IMR-90 (cell line): ENCODE results near the gene TRAPPC2L. TPM values are rescaled to one million over a fixed set of nuclear protein-coding genes. Genes with fewer than 3 reads are reported as not detected.

Source experiments
- ATAC-seq: fragments of 200-7000 bp; cut with Tn5 transposase; 2 replicates; pipeline ENCODE4 v1.9.1; 2020; ENCODE audit warnings: low read depth, mild to moderate bottlenecking, moderate library complexity
- BruUV-seq: library from RNA; stranded (reverse); fragments of 400-500 nt; replicated peaks from 2 replicates; lab custom pipeline; 2021; lab: Mats Ljungman, UMichigan
- CTCF ChIA-PET: fragments of 300-600 bp; formaldehyde crosslinking; extraction: SDS; loops from one replicate; lab custom pipeline; 2021; ENCODE audit warnings: antibody characterized with exemption; lab: Yijun Ruan, JAX
- POLR2A ChIA-PET: fragments of 300-600 bp; sonication (Branson Sonifier 250); formaldehyde crosslinking; loops from one replicate; lab custom pipeline; 2022; ENCODE audit warnings: antibody characterized with exemption; ENCODE audit not compliant: unreplicated experiment; lab: Charles Lee
- DNase-seq: peaks from one replicate; pipeline ENCODE4 v3.0.0; 2013
- H2AFZ ChIP-seq: replicated peaks from 2 replicates; pipeline ENCODE3; 2013; ENCODE audit warnings: low read length, mild to moderate bottlenecking; ENCODE audit not compliant: poor library complexity
- H2AK5ac ChIP-seq: 2 replicates; pipeline ENCODE4 v1.6.1; 2013; ENCODE audit warnings: low read depth, low read length, inconsistent platforms
- H2AK9ac ChIP-seq: replicated peaks from 2 replicates; pipeline ENCODE3; 2013; ENCODE audit warnings: mild to moderate bottlenecking, low read depth, low read length, moderate library complexity; ENCODE audit not compliant: poor library complexity
- H2BK120ac ChIP-seq: 2 replicates; pipeline ENCODE4 v1.6.1; 2013; ENCODE audit warnings: low read depth, low read length, inconsistent platforms
- H2BK15ac ChIP-seq: 3 replicates; pipeline ENCODE4 v1.6.1; 2013; ENCODE audit warnings: low read depth, low read length, inconsistent platforms
- H2BK20ac ChIP-seq: 2 replicates; pipeline ENCODE4 v1.6.1; 2013; ENCODE audit warnings: low read depth, mild to moderate bottlenecking, inconsistent platforms, low read length, moderate library complexity
- H2BK5ac ChIP-seq: 2 replicates; pipeline ENCODE4 v1.6.1; 2013; ENCODE audit warnings: mild to moderate bottlenecking, low read depth, low read length, inconsistent platforms; ENCODE audit not compliant: poor library complexity, severe bottlenecking
- H3K14ac ChIP-seq: replicated peaks from 2 replicates; pipeline ENCODE4 v1.6.1; 2013; ENCODE audit warnings: low read depth, low read length, inconsistent platforms
- H3K18ac ChIP-seq: 2 replicates; pipeline ENCODE4 v1.6.1; 2013; ENCODE audit warnings: low read depth, low read length, control low read depth
- H3K23ac ChIP-seq: 2 replicates; pipeline ENCODE4 v1.6.1; 2013; ENCODE audit warnings: low read depth, low read length, inconsistent platforms
- H3K27ac ChIP-seq: 2 replicates; pipeline ENCODE4 v1.5.1; 2013; ENCODE audit warnings: mild to moderate bottlenecking, control low read depth, low read length; ENCODE audit not compliant: insufficient read depth
- H3K27me3 ChIP-seq: 2 replicates; pipeline ENCODE4 v1.6.1; 2013; ENCODE audit warnings: low read length; ENCODE audit not compliant: control insufficient read depth, insufficient read depth
- H3K36me3 ChIP-seq: 2 replicates; pipeline ENCODE4 v1.6.1; 2013; ENCODE audit warnings: low read length, mixed read lengths; ENCODE audit not compliant: control insufficient read depth, insufficient read depth
- H3K4ac ChIP-seq: 2 replicates; pipeline ENCODE4 v1.6.1; 2013; ENCODE audit warnings: low read depth, low read length, inconsistent platforms
- H3K4me1 ChIP-seq: 2 replicates; pipeline ENCODE4 v1.6.1; 2013; ENCODE audit warnings: low read length, mixed read lengths; ENCODE audit not compliant: control insufficient read depth, insufficient read depth
- H3K4me2 ChIP-seq: 2 replicates; pipeline ENCODE4 v1.6.1; 2013; ENCODE audit warnings: low read depth, mild to moderate bottlenecking, control low read depth, low read length, moderate library complexity
- H3K4me3 ChIP-seq: 2 replicates; pipeline ENCODE4 v1.5.1; 2013; ENCODE audit warnings: low read depth, mild to moderate bottlenecking, control low read depth, low read length, moderate library complexity; ENCODE audit not compliant: insufficient read depth
- H3K56ac ChIP-seq: 2 replicates; pipeline ENCODE4 v1.6.1; 2013; ENCODE audit warnings: low read length, inconsistent platforms; ENCODE audit not compliant: insufficient read depth; ENCODE audit errors: extremely low read depth
- H3K79me1 ChIP-seq, 2 experiments: 2 replicates each; pipeline ENCODE4 v1.6.1; 2013; ENCODE audit warnings: low read length in 2 of 2, inconsistent platforms in 1 of 2, low read depth in 1 of 2
- H3K9ac ChIP-seq: 2 replicates; pipeline ENCODE4 v1.6.1; 2013; ENCODE audit warnings: low read depth, low read length, control low read depth
- H3K9me1 ChIP-seq: 2 replicates; pipeline ENCODE4 v1.6.1; 2013; ENCODE audit warnings: low read length, inconsistent platforms; ENCODE audit not compliant: insufficient read depth
- H3K9me3 ChIP-seq: 2 replicates; pipeline ENCODE4 v1.6.1; 2013; ENCODE audit warnings: low read length; ENCODE audit not compliant: control insufficient read depth, insufficient read depth
- H4K20me1 ChIP-seq: 2 replicates; pipeline ENCODE4 v1.6.1; 2013; ENCODE audit warnings: low read length, inconsistent platforms; ENCODE audit not compliant: insufficient read depth
- H4K5ac ChIP-seq: 2 replicates; pipeline ENCODE4 v1.6.1; 2013; ENCODE audit warnings: mild to moderate bottlenecking, low read depth, low read length, control low read depth
- H4K8ac ChIP-seq, 2 experiments: 2 replicates each; pipeline ENCODE4 v1.6.1; 2013; ENCODE audit warnings: low read depth in 2 of 2, low read length in 2 of 2, control low read depth in 1 of 2, inconsistent platforms in 1 of 2
- H4K91ac ChIP-seq: 2 replicates; pipeline ENCODE4 v1.6.1; 2013; ENCODE audit warnings: low read depth, low read length, inconsistent platforms; ENCODE audit not compliant: insufficient read depth
- BHLHE40 ChIP-seq: fragments of 150-350 bp; IDR thresholded peaks from 2 replicates; pipeline ENCODE4 v1.6.1; 2016; ENCODE audit warnings: mild to moderate bottlenecking, low read depth, low read length
- CEBPB ChIP-seq: IDR thresholded peaks from 2 replicates; pipeline ENCODE4 v1.6.1; 2012; ENCODE audit warnings: low read depth, low read length, improper control_type of control experiment
- MXI1 ChIP-seq: IDR thresholded peaks from 2 replicates; pipeline ENCODE4 v1.6.1; 2012; ENCODE audit warnings: low read depth, mild to moderate bottlenecking, low read length, moderate library complexity, borderline replicate concordance
- RFX5 ChIP-seq: IDR thresholded peaks from 2 replicates; pipeline ENCODE4 v1.8.0; 2012; ENCODE audit warnings: low read depth, mild to moderate bottlenecking, low read length, moderate library complexity
- WGBS, 2 experiments: methylation state at CpG; one replicate each; pipeline versions ENCODE4 v1.1.5 to v1.1.7; 2013; ENCODE audit warnings: missing lambda C conversion rate in 2 of 2; ENCODE audit not compliant: insufficient read length in 1 of 2; ENCODE audit errors: extremely low coverage in 2 of 2; 5-methylcytosine and 5-hydroxymethylcytosine counted together
- dilution Hi-C: fragments of 300-500 bp; cut with HindIII; formaldehyde crosslinking; loops from one replicate; pipeline ENCODE4 v1.14.3; 2018; ENCODE audit warnings: low sequenced_read_pairs; ENCODE audit not compliant: unreplicated experiment
- in situ Hi-C: fragments of 300-500 bp; cut with MboI; formaldehyde crosslinking; loops from 3 replicates; pipeline ENCODE4 v1.14.3; 2019; ENCODE audit warnings: low sequenced_read_pairs, inconsistent platforms, mixed read lengths
- intact Hi-C: fragments of 100-400 bp; cut with micrococcal nuclease; formaldehyde crosslinking; loops from 2 replicates; pipeline ENCODE4 v1.10.0; 2022
- polyA plus RNA-seq, 3 experiments: library from polyadenylated mRNA; depleted of rRNA; stranded (reverse); fragments of >200 nt; gene quantifications; 2 replicates each; pipeline ENCODE4 v1.2.3, GENCODE V29; 2012; ENCODE audit warnings: low replicate concordance in 1 of 3
- total RNA-seq: library from RNA; depleted of rRNA; stranded (reverse); fragments of >200 nt; gene quantifications from 2 replicates; pipeline ENCODE4 v1.2.3, GENCODE V29; 2012
- TF ChIP-seq, protein P1 (sequence below): conservative IDR thresholded peaks from 2 replicates; pipeline ENCODE4 v1.5.1; 2012; ENCODE audit warnings: mild to moderate bottlenecking, low read depth, low read length, improper control_type of control experiment
- TF ChIP-seq, protein P2 (sequence below): fragments of 150-350 bp; IDR thresholded peaks from 2 replicates; pipeline ENCODE4 v1.6.1; 2016; ENCODE audit warnings: low read depth, mild to moderate bottlenecking, low read length, moderate library complexity, borderline replicate concordance
- TF ChIP-seq, protein P3 (sequence below): fragments of 150-350 bp; IDR thresholded peaks from 2 replicates; pipeline ENCODE4 v1.6.1; 2017; ENCODE audit warnings: mild to moderate bottlenecking, antibody characterized with exemption, low read length, low read depth

Gene TRAPPC2L
- total and polyA plus RNA-seq, 2 of the 4 experiments (the other 2 are of a cell fraction) = 102 to 109 TPM

DNA sequence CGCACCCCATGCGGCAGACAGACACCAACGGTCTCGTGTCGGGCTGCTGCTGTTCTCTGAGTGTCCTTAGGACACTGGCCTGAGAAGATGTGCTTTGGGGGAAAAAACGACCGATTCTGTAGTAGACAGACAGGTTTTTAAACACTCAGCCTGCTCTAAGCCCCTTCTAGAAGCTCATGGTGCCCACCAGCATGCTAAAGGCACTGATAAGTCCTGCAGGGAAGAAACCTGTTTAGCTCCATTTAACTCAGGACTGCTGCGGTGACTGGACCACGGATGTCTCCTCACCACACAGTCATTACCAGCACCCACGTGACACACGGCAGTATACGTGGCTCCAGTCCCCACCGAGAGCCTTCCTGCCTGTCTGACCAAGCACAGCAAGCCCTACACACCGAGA is 26.1 kb upstream of the TRAPPC2L start:
- TF ChIP-seq CEBPB (no peak), RFX5 (no peak), MXI1 (no peak), BHLHE40 (no peak)
- TF ChIP-seq, protein P1, sequence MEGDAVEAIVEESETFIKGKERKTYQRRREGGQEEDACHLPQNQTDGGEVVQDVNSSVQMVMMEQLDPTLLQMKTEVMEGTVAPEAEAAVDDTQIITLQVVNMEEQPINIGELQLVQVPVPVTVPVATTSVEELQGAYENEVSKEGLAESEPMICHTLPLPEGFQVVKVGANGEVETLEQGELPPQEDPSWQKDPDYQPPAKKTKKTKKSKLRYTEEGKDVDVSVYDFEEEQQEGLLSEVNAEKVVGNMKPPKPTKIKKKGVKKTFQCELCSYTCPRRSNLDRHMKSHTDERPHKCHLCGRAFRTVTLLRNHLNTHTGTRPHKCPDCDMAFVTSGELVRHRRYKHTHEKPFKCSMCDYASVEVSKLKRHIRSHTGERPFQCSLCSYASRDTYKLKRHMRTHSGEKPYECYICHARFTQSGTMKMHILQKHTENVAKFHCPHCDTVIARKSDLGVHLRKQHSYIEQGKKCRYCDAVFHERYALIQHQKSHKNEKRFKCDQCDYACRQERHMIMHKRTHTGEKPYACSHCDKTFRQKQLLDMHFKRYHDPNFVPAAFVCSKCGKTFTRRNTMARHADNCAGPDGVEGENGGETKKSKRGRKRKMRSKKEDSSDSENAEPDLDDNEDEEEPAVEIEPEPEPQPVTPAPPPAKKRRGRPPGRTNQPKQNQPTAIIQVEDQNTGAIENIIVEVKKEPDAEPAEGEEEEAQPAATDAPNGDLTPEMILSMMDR = no peak
- TF ChIP-seq, protein P2, sequence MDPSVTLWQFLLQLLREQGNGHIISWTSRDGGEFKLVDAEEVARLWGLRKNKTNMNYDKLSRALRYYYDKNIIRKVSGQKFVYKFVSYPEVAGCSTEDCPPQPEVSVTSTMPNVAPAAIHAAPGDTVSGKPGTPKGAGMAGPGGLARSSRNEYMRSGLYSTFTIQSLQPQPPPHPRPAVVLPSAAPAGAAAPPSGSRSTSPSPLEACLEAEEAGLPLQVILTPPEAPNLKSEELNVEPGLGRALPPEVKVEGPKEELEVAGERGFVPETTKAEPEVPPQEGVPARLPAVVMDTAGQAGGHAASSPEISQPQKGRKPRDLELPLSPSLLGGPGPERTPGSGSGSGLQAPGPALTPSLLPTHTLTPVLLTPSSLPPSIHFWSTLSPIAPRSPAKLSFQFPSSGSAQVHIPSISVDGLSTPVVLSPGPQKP = no peak
- TF ChIP-seq, protein P3, sequence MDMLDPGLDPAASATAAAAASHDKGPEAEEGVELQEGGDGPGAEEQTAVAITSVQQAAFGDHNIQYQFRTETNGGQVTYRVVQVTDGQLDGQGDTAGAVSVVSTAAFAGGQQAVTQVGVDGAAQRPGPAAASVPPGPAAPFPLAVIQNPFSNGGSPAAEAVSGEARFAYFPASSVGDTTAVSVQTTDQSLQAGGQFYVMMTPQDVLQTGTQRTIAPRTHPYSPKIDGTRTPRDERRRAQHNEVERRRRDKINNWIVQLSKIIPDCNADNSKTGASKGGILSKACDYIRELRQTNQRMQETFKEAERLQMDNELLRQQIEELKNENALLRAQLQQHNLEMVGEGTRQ = no peak
- CTCF ChIA-PET = no interaction called here
- Histone ChIP-seq H3K36me3 (peaks cover 23% of the 10 kb centered on the region), H3K4me1 (peaks cover 4% of the 10 kb centered on the region; the same call in 1 of the 2 replicates), H2BK5ac (no peak overlapping the region), H3K27me3 (no peaks in the 10 kb centered on the region), H3K23ac (no peak overlapping the region), H3K4me3 (no peak overlapping the region), H3K14ac (no peak overlapping the region), H4K5ac (no peak overlapping the region; the same call in 1 of the 2 replicates), H3K18ac (no peak overlapping the region; the same call in 1 of the 2 replicates), H3K9me1 (no peaks in the 10 kb centered on the region), H2BK120ac (no peak overlapping the region), H2AK9ac (no peak overlapping the region), H3K79me1 (no peaks in the 10 kb centered on the region), H4K91ac (no peak overlapping the region), H2AFZ (no peak overlapping the region), H3K27ac (peak overlapping the region; percentile 45; the same call in 1 of the 2 replicates), H3K4ac (no peak overlapping the region), H4K8ac (no peak overlapping the region), H4K20me1 (peaks cover 4% of the 10 kb centered on the region; the same call in 1 of the 2 replicates), H3K9ac (no peak overlapping the region), H2BK15ac (no peak overlapping the region), H3K9me3 (no peaks in the 10 kb centered on the region), H3K56ac (no peak overlapping the region), H3K4me2 (no peak overlapping the region), H2BK20ac (no peak overlapping the region), H2AK5ac (no peak overlapping the region)
- ATAC-seq (no peak), DNase-seq (no peak)
- no TSS peak for BruUV-seq
- in situ Hi-C loops (no loop called here), dilution Hi-C loops (no loop called here), intact Hi-C loops (no loop called here)
- POLR2A ChIA-PET = no interaction called here
- WGBS, 2 experiments = 82% methylated on average over 7 of the region's 14 CpGs; no CpG with 5 or more reads in 1 of the 2 experiments
